GM18498 (cell line): ENCODE data around the gene RAB40B.

Experiments
- ATAC-seq: cut with Tn5 transposase; IDR thresholded peaks from one replicate; pipeline ENCODE4 v1.9.1; 2021; ENCODE audit warnings: mild to moderate bottlenecking, moderate library complexity; ENCODE audit not compliant: unreplicated experiment

The RAB40B gene

DNA sequence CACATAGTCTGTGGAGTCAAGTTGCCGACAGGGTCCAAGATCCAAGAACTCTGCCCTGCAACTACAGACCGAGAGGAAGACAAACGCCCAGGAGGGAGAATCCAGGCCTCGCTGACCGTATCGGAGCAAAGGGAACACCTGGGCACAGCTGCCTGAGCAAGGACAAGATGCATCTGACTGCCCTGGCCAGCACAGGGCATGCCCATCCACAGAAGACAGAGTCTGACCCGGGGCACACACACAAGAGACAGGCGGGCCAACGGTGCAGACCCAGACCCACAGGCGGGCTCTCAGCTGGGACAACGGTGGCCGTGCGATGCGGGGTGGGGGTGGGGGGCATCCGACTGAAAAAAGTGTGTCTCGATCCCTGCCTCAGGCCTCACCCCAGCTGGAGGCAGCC is 6.2 kb downstream of the RAB40B start:
- ATAC-seq: no peak

DNA sequence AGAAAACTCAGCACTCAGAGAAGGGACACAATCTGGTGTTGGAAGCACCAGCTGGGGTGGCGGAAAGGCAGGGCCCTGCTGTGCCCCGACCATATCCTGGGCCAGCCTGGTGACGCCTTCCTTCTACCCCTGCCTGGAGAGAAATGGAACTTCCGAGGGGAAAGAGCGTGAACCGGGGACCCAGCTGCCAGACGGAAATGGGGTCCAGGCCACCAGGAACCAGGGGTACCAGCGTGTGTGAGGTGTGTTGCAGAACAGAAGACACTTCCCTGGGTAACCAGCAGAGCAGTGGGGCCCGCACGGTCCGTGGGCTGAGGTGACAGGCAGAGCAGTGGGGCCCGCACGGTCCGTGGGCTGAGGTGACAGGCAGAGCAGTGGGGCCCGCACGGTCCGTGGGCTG is 6.8 kb downstream of the RAB40B start:
- no peak for ATAC-seq

DNA sequence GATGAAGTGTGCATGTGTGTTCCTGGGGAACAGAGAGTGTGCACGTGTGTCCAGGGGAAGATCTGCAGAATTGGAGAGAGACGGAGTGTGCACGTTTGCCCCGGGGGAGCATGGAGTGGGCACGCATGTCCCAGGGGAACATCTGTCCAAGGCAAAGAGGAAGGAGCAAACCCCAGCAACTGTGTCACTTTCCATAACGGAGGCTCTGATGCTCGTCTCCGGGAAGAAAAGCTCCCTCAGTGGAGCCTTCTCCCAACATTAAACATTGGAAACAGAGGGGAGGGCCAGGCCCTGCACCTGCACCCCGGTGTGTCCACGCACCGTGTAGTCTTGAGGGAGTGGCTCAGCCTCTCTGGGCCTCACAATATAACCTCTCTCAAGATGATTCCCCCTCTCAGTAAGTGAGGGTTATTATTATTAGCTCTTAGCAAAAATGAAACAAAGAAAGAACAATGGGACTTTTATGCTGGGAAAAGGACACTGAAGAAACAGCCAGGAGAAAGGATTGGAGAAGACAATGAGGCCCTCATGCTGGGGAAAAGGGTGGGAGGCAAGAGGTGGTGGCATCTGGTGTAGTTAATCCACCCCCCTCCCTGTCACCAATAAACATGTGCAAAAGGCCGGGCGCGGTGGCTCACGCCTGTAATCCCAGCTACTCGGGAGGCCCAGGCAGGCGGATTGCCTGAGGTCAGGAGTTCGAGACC is 7.6 kb downstream of the RAB40B start:
- ATAC-seq: no peak

DNA sequence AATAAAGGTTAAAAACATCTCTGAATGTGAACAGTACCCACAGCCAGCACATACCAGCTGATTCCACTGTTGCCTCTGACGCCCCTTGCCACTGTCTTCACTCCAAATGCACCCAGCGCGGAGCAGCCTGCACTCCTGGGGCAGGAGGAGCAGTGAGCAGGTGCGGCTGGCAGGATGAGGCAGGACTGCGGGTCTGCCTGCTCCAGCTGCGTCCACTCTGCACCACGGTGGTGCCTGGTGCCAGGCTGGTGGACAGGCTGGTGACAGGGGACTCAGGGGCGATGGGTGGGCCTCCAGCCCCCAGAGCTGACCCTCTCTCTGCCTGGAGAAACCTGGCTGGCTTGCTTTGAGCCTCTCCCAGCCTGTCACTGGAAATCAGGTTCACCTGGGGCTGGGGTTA is 9.4 kb downstream of the RAB40B start:
- no peak for ATAC-seq

DNA sequence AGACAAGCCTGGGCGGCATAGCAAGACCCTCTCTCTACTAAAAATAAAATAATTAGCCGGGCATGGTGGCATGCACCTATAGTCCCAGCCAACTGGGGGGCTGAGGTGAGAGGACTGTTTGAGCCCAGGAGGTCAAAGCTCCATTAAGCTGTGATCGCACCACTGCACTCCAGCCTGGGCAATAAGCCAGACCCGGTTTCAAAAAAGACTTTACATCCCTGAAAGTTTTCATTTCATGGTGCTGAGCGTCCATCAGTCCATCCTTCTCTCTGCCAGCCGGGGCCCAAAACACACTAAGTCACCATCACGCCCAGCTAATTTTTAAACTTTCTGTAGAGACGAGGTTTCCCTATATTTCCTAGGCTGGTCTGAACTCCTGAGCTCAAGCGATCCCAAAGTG is 10.6 kb downstream of the RAB40B start:
- no peak for ATAC-seq

DNA sequence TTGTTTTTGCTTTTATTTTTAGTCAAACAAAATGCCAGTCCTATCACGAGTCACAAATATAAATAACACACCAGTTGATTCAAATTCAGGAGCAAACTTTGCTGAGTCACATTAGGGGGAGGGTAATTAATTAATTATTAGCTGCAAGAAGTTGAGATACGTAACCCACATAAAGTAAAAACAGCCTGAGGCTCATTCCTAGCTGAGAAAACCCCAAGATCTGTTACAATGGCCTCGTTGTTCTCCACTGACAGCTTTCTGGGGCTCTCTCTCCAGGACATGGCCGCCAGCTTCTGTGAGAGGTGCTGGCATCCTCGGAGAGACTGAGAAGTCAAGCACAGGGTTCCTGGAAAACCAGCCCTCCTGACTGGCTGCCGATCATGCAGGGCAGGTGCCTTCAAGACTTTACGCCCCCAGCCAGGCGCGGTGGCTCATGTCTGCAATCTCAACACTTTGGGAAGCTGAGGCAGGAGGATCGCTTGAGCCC is 11.1 kb downstream of the RAB40B start:
- no peak for ATAC-seq

DNA sequence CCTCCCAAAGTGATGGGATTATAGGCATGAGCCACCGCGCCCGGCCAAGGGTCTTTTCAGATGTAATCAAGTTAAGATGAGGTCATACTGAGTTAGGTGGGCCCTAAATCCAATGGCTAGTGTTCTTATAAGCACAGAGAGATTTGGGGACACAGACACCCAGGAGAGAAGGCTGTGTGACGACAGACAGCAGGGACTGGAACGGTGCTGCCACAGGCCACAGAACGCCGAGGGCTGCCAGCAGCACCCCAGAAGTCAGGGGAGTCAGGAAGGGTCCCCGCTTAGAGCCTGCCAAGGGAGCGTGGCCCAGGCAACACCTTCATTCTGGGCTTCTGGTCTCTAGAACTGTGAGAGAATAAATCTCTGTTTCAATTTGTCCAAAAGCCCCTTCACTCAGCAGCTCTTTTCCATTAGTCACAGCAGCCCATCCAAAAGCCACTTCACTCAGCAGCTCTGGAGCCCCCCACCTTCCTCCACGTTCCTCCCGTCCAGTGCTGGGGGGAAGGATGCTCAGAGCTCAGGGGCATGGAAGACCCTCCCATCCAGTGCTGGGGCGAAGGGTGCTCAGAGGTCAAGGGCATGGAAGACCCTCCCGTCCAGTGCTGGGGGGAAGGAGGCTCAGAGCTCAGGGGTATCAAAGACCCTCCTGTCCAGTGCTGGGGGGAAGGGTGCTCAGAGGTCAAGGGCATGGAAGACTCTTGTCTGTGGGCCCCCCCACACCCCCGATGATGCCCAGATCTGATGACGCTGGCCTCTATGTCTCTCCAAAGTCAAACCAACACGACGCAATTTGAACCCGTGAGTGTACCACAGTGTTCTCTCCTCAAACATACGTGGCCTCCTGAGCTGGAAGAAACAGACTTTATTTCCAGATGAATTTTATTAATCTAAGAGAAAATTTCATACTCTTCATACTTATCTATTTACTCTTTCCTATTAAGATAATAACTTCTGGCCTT is 11.9 kb downstream of the RAB40B start:
- ATAC-seq: no peak

DNA sequence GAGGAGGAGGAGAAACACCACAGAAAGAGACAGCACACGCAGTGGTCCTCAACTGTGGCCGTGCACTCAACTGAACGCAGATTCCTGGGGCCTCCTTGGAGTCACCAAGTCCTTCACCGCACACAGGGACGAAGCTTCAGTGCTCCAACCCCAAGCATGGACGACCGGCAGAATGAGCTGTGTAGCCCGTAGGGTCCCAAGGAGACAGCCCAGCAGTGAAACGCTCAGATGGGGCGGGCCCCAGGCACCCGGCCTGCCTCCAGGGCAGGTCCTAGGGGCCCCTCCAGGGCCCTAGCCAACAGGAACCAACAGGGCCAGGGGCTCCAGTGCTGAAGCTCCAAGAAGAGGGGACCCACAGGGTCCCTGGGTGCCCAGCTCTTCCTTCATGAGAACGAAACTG is 13.2 kb downstream of the RAB40B start:
- no peak for ATAC-seq

DNA sequence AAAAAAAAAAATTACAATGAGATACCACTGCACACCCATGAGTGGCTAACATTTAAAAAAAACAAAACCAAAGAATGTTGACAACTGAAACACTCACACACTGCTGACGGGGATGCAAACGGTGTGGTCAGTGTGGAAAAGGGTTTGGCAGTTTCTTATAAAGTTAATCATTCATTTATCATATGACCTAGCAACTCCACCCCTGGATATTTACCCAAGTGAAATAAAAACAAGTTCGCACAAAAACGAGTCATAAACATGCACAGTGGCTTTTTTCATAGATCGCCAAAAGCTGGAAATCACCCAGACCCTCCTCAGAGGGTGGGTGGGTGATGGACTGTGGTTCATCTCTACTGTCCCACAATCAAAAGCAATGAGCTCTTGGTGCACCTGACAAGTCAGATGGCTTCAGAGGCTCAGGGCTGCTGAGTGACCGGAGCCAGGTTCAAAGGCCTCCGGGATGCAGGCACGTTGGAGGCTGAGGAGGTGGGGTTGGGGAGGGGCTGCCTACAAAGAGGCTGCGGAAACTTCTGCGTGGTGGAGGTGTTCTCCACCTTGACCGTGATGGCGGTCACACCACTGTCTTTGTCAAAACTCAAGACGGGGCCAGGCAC is 14.2 kb downstream of the RAB40B start:
- no peak for ATAC-seq

DNA sequence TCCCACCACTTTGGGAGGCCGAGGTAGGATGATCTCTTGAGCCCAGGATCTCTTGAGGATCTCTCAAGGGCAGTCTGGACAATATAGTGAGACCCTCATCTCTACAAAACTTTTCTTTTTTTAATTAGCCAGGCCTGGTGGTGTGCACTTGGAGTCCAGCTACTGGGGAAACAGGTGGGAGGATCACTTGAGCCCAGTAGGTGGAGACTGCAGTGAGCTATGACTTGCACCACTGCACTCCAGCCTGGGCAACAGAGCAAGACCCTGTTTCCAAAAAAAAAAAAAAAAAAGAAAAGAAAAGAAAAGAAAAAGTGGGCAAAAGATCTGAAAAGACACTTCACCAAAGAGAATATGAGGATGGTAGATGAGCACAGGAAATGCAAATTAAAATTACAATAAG is 15.0 kb downstream of the RAB40B start:
- ATAC-seq: no peak

DNA sequence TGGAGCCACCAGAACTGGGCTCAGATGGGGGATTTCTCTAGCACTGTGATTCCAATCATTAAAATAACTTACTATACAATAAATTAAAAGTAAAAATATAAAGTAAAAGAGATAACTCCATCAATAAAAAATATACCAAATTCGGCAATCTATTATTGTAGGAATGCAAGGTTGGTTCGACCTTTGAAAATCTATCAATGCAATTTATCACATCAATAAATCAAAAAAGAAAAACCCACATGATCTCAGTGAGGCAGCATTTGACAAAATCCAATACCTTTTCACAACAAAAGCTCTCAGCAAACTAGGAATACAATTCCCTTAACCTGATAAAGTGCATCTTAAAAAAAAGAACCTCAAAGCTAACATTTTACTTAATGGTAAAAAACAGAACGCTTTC is 17.0 kb downstream of the RAB40B start:
- ATAC-seq: no peak

DNA sequence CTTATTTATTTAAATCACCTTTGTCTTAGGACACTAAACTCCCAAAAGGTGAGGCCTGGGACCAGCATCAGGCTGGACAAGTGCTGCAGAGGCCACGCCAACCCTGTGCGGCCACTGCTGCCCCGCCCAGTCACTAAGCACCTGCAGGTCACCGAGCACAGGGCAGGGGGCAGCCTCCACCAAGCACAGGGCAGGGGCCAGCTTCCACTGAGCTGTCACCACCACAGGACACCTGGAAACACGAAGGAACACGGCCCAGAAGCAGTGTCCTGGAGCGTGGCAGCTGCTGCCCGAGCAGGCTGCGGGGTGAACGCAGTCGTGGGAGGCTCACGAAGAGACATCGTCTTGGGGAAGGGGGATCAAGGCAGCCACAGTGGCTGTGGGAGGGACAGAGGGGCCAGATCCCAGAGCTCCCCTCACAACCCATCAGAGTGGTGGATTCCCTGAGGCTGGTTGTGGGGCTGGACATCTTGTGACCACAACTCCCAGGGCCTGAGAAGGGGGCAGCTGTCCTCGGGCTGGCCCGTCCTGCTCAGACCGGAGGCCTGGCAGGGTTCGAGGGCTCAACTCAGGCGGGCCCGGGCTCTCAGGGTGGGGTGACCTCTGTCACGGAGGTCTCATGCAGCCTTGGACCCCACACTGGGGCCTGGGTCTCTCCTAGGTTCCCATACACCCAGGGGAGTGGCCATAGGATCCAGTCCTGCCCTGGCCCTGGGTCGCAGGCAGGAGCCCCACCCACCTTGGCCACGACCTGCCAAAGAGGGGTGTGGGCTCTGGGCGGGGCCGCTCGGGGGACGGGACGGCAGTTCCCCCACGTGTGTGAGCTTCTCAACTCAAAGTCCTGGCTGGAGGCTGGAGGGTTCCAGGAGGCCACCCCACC is 18.7 kb downstream of the RAB40B start:
- ATAC-seq: no peak

DNA sequence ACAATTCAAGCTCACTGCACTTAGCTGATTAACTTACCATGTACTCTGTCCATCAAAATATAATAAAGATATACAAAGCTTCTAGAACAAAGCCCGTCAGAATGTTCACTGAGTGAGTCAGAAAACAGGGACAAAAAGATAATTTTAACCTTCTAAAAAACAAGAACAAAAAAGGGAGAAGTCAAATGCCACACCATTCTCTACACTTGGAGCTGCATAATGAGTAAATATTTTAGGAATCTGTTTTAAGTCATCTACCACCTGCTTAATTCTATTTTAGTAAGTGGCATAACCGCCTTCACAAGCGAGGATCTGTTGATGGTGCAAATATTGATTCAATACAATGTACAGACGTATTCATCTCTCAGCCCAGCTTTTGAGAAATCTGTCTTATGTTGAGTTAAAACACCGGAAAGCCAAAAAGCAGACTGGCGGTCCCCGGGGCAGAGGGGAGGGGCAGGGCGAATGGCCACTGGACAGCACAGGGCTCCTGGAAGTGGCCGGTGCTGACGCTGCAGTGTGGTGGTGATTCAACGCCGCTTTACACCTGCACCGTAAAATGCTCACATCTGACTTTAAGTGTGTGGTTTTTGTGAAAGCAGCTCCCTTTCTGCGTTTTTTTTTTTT is 20.1 kb downstream of the RAB40B start:
- no peak for ATAC-seq

DNA sequence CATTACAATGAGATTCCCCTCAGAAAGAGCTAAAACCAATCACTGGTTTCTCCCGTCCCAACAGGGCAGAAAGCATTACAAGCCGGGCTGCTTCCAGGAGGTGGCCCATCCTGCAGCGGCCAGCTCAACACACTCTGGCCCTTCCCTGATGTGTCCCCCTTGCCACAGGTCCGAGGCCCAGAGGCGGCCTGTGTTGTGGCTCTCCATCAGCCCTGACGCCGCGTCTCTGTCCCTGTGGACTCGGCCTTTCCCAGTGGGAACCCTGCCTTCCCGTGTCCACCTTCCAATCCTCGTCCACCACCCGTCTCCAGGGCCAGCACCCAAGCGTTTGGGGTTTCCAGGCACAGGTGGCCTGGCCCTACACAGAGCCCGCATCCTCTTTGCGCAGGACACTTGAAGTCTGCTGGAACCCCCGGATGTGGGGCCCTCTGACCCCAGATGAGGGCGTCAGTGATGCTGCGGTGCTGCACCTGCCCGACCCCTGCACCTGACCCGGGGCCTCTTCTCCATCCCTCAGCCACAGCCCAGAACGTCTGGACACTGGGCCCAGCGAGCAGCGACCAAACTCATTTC is 21.1 kb downstream of the RAB40B start:
- no peak for ATAC-seq

DNA sequence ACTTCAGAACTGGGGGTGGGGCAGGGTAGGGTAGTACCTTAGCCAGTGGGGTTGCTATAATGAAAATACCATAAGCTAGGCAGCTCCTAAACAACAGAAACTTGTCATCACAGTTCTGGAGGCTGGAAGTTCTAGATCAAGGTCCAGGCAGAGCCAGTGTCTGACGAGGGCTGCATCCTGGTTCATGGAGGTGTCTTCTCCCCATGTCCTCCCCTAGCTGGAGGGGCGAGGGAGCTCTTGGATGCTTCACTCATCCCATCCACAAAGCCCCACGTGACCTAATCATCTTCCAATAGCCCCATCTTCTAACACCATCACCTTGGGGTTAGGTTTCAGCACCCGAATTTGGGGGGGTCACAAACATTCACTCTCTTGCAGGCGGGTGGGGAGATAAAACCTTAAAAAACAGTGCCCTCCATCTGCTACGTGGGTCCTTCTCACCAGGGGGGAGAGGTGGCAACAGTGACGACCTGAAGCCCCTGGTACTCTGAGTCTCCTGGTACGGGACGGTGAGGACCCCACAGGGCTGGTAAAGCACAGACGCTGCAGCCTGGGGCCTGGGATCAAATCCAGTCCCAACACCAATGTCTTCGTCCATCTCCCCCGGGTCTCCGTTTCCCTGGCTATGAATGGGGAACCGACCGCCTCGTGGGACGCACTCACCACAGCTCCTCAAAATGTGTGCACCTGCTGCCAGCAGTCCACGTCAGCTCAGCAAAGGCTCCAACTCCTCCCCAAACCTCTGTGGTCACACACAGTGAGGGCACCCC is 22.8 kb downstream of the RAB40B start:
- ATAC-seq: no peak

DNA sequence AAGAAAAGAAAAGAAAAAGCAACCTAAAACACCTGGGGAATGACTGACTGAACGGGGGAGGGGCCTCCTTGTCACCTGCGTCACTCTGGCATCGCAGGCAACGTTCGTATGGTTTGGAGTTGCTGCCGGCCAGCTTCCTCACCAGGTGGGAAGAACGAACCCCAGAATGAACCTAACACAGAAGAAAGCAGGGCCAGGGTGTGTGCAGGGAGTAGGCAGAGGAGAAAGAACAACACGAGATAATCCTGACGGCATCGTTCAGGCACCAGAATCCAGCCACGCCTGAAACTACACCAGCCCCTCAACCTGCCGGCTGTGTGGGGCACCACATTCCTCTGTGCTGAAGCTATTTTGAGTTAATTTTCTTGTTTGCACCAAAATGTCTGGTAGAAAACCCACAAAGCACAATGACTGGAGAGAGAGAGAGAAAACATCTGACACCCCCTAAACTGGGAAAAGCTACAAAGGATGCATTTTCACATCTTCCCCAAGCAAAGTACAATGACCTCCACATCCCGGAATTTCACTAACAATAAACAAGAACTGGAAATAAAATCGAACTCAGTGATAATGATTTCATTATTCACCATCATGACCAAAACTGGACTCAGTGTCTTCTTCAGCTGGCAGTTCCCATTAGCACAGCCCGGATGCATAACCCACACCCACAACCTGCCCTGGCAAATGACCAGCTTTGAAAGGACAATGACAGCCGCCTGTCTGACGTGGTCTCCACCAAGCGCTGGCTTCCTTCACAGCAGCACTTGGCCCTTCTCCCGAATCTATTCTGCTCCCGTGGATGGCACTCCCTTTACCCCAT is 23.6 kb downstream of the RAB40B start:
- ATAC-seq: no peak

DNA sequence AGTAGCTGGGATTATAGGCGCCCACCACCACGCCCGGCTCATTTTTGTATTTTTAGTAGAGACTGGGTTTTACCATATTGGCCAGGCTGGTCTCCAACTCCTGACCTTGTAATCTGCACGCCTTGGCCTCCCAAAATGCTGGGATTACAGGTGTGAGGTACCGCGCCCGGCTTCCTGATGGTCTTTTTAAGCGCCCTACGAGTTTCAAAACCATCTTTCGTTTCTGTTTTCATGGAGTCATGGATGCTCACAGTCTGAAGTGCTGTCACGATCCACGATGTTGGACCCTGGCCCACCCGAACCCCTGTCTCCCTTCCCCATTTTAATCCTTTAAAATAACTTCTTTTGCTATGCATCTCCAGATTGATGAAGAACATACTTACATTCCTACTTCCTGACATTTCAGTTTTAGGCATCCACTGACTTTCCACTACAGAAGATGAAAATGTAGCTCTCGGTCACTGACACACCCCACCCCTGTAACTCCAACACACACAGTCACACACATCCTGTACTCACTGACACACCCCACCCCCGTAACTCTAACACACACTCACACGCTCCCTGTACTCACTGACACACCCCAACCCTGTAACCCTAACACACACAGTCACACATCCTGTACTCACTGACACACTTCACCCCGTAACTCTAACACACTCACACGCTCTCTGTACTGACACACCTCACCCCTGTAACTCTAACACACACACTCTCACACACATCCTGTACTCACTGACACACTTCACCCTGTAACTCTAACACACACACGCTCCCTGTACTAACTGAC is 27.6 kb downstream of the RAB40B start:
- ATAC-seq: no peak
